Fibroblast of lung (primary cell): Measurements from ENCODE around the gene COMMD7.

Source experiments
- CTCF ChIP-seq, 2 donors: IDR thresholded peaks in 1 of 2; conservative IDR thresholded peaks in 1 of 2; 1 replicate in 1 of 2; 2 replicates in 1 of 2; pipeline ENCODE4 v1.5.1; 2011 to 2012; ENCODE audit warnings: low read length in 2 of 2, control low read depth in 1 of 2, inconsistent platforms in 1 of 2, low read depth in 1 of 2, mild to moderate bottlenecking in 1 of 2
- EZH2 ChIP-seq: IDR thresholded peaks from 2 replicates; pipeline ENCODE4 v1.5.1; 2012; ENCODE audit warnings: low read length, control low read depth, mild to moderate bottlenecking; ENCODE audit errors: missing control alignments

- TF ChIP-seq CTCF (conservative IDR thresholded peaks at IDR 0.05 in 1 of 2, IDR thresholded peaks at IDR 0.05 in 1 of 2; ENCODE audit: low read depth in 1 of 2, low read length in 2 of 2) (no peak), EZH2 (no peak)
Observed at GRCh38 chr20:32743237-32744112, at the start of gene COMMD7.
